Inflammatory macrophage treated with lipopolysaccharide for 1 hour (primary cell): Measurements from ENCODE around the gene SPTBN1.
A peak's percentile ranks its signal among the peaks of the same experiment; 100 is the strongest.
"Not testable (repeated sequence)": the region's sequence is repeated elsewhere in the genome, so short reads cannot be mapped to it uniquely, and the experiment has no call there.

ENCODE experiments used
- DNase-seq, 2 donors: peaks; one replicate each; pipeline ENCODE4 v3.0.0-alpha.2; 2020 to 2022

The SPTBN1 gene

GRCh38 chr2:54471221-54471711 lies 15.1 kb downstream of the SPTBN1 start:
- DNase-seq = no peak

- DNase-seq = no peak
Measured at GRCh38 chr2:54473851-54474250, 17.7 kb downstream of the SPTBN1 start.

- DNase-seq = no peak
Measured at GRCh38 chr2:54475285-54475684, 19.2 kb downstream of the SPTBN1 start.

GRCh38 chr2:54475919-54476318 lies 19.8 kb downstream of the SPTBN1 start:
- no peak for DNase-seq

GRCh38 chr2:54476852-54477251 lies 20.7 kb downstream of the SPTBN1 start:
- DNase-seq = no peak

- DNase-seq = no peak
Measured at GRCh38 chr2:54477896-54478295, 21.8 kb downstream of the SPTBN1 start.

- no peak for DNase-seq
Measured at GRCh38 chr2:54478899-54479298, 22.8 kb downstream of the SPTBN1 start.

- peak in 1 of 2 donors; percentile 12 for DNase-seq
Measured at GRCh38 chr2:54479424-54479823, 23.3 kb downstream of the SPTBN1 start.

GRCh38 chr2:54480025-54480424 lies 23.9 kb downstream of the SPTBN1 start:
- no peak for DNase-seq

- no peak for DNase-seq
Measured at GRCh38 chr2:54481686-54482085, 25.6 kb downstream of the SPTBN1 start.

- DNase-seq = no peak
Measured at GRCh38 chr2:54482715-54483114, 26.6 kb downstream of the SPTBN1 start.

GRCh38 chr2:54483426-54483825 lies 27.3 kb downstream of the SPTBN1 start:
- no peak for DNase-seq

- DNase-seq = not testable (repeated sequence)
Measured at GRCh38 chr2:54485756-54486155, 29.6 kb downstream of the SPTBN1 start.

GRCh38 chr2:54486766-54487165 lies 30.6 kb downstream of the SPTBN1 start:
- DNase-seq = no peak

GRCh38 chr2:54490863-54491262 lies 34.7 kb downstream of the SPTBN1 start:
- no peak for DNase-seq

- no peak for DNase-seq
Measured at GRCh38 chr2:54492335-54492734, 36.2 kb downstream of the SPTBN1 start.

GRCh38 chr2:54494087-54494486 lies 38.0 kb downstream of the SPTBN1 start:
- no peak for DNase-seq

GRCh38 chr2:54496920-54497319 lies 40.8 kb downstream of the SPTBN1 start:
- DNase-seq = no peak

GRCh38 chr2:54497763-54498680 lies 41.9 kb downstream of the SPTBN1 start:
- DNase-seq = no peak

GRCh38 chr2:54499661-54500060 lies 43.5 kb downstream of the SPTBN1 start:
- DNase-seq = no peak

- DNase-seq = no peak
Measured at GRCh38 chr2:54500404-54501205, 44.5 kb downstream of the SPTBN1 start.

GRCh38 chr2:54502731-54503130 lies 46.6 kb downstream of the SPTBN1 start:
- DNase-seq = no peak

- peak in 1 of 2 donors; percentile 17 for DNase-seq
Measured at GRCh38 chr2:54503192-54503591, 47.1 kb downstream of the SPTBN1 start.

- no peak for DNase-seq
Measured at GRCh38 chr2:54503828-54504227, 47.7 kb downstream of the SPTBN1 start.
